Measurements from ENCODE around the gene C12orf57.

The C12orf57 gene

GRCh38 chr12:6919588-6919987 lies 24.2 kb upstream of the C12orf57 start:
- DNase-seq, result no peak

GRCh38 chr12:6921539-6921938 lies 22.3 kb upstream of the C12orf57 start:
- no peak for DNase-seq

GRCh38 chr12:6921996-6922946 lies 21.6 kb upstream of the C12orf57 start:
- no peak for DNase-seq

- no peak for DNase-seq
Measured at GRCh38 chr12:6923003-6923732, 20.7 kb upstream of the C12orf57 start.

- no peak for DNase-seq
Measured at GRCh38 chr12:6923851-6924250, 20.0 kb upstream of the C12orf57 start.

- no peak for DNase-seq
Measured at GRCh38 chr12:6925239-6925539, 18.6 kb upstream of the C12orf57 start.

- no peak for DNase-seq
Measured at GRCh38 chr12:6925540-6926279, 18.1 kb upstream of the C12orf57 start.

- peak in 4 of 6 experiments; percentile 42 to 46 (median 42) for DNase-seq
Measured at GRCh38 chr12:6927379-6928021, 16.3 kb upstream of the C12orf57 start, which contains the start of gene ATN1. TSS of gene ATN1 (plus strand) at chr12:6927959. CDS start at chr12:6934002, 6,043 bp downstream.

GRCh38 chr12:6928022-6928702 lies 15.7 kb upstream of the C12orf57 start:
- DNase-seq, result peak in 1 of 6 experiments; percentile 12

- peak in 1 of 6 experiments; percentile 10 for DNase-seq
Measured at GRCh38 chr12:6928703-6929407, 15.0 kb upstream of the C12orf57 start.

- DNase-seq, result no peak
Measured at GRCh38 chr12:6929466-6930452, 14.1 kb upstream of the C12orf57 start.

GRCh38 chr12:6932766-6933165 lies 11.1 kb upstream of the C12orf57 start:
- peak in 3 of 6 experiments; percentile 23 to 42 (median 40) for DNase-seq

- DNase-seq, result no peak
Measured at GRCh38 chr12:6934110-6934509, 9.7 kb upstream of the C12orf57 start.

- no peak for DNase-seq
Measured at GRCh38 chr12:6935371-6936193, 8.2 kb upstream of the C12orf57 start.

GRCh38 chr12:6936194-6936635 lies 7.6 kb upstream of the C12orf57 start:
- DNase-seq, result no peak

- peak; percentile 36 to 76 (median 60) for DNase-seq
Measured at GRCh38 chr12:6936636-6937480, 7.0 kb upstream of the C12orf57 start.

- peak; percentile 80 to 93 (median 92) for DNase-seq
Measured at GRCh38 chr12:6937481-6938352, 6.1 kb upstream of the C12orf57 start.

Data from stimulated activated naive CD4-positive, alpha-beta T cell (primary cell).